LNCaP clone FGC (cell line): ENCODE measurements around the gene PHACTR3.

ENCODE experiments used
- DNase-seq: peaks from one replicate; pipeline ENCODE4 v3.0.0-alpha.2; 2011; ENCODE audit warnings: low read depth
- H3K4me3 ChIP-seq: 2 replicates; pipeline ENCODE4 v1.5.1; 2011; ENCODE audit warnings: mild to moderate bottlenecking, low read depth, low read length, control low read depth
- TF ChIP-seq, protein P1 (sequence below): IDR thresholded peaks from 2 replicates; pipeline ENCODE4 v1.5.1; 2012; ENCODE audit warnings: mild to moderate bottlenecking; ENCODE audit not compliant: control insufficient read depth, insufficient read depth; ENCODE audit errors: extremely low read depth

PHACTR3 gene

DNA sequence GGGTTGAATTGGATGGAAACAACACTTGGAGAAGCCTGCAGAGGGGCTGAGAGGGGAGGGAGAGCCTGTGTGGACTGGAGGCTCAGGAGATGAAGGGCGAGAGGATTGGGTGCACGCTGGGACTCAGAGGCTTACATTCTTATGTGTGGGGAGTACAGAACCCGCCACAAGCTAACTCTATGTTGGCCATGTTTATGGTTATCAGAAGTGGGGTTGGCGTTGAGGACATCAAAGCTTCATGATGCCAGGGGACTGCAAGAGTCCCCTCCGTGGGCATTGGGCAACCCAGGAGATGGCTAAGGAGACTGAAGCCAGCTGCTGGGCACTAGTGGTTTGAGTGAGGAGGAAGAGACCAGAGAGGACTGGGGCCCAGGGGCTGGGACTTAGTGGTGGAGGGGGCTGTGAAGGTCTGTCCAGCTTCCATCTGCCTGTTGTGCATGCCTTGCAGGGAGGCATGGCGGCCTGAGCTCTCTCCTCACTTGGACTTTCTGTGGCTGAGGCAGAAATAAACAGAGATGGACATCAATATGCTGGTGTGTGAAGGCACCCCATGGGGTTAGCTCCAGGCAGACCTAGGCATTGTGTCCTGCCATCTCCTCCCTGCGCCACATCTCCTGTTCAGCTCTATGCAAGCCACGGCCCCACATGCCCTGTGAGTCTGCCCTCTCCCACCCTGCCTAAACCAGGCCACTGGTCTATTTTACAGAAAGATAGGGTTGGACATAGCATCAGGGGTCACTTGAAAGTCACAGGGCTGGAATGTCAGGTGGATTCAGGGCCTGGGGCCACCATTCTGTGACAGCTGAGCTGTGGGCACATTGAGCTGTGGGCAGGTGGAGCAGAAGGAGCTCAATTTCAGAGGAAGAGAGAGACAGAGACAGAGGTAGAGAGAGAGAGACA, 61.6 kb downstream of the PHACTR3 start:
- no peak overlapping the region for H3K4me3 ChIP-seq
- DNase-seq, result no peak
- TF ChIP-seq, protein P1, sequence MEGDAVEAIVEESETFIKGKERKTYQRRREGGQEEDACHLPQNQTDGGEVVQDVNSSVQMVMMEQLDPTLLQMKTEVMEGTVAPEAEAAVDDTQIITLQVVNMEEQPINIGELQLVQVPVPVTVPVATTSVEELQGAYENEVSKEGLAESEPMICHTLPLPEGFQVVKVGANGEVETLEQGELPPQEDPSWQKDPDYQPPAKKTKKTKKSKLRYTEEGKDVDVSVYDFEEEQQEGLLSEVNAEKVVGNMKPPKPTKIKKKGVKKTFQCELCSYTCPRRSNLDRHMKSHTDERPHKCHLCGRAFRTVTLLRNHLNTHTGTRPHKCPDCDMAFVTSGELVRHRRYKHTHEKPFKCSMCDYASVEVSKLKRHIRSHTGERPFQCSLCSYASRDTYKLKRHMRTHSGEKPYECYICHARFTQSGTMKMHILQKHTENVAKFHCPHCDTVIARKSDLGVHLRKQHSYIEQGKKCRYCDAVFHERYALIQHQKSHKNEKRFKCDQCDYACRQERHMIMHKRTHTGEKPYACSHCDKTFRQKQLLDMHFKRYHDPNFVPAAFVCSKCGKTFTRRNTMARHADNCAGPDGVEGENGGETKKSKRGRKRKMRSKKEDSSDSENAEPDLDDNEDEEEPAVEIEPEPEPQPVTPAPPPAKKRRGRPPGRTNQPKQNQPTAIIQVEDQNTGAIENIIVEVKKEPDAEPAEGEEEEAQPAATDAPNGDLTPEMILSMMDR, result no peak

GRCh38 chr20:59666586-59666985, 62.2 kb downstream of the PHACTR3 start:
- TF ChIP-seq, protein P1, result no peak
- H3K4me3 ChIP-seq, result no peak overlapping the region
- DNase-seq, result no peak

- DNase-seq, result no peak
- TF ChIP-seq, protein P1, result no peak
- H3K4me3 ChIP-seq, result no peak overlapping the region
These were observed 62.8 kb downstream of the PHACTR3 start for GRCh38 chr20:59667131-59667530.

- TF ChIP-seq, protein P1, result no peak
- no peak overlapping the region for H3K4me3 ChIP-seq
- no peak for DNase-seq
These were observed 63.7 kb downstream of the PHACTR3 start for GRCh38 chr20:59667981-59668515.

- no peak overlapping the region for H3K4me3 ChIP-seq
- TF ChIP-seq, protein P1, result no peak
- no peak for DNase-seq
These were observed 64.8 kb downstream of the PHACTR3 start for GRCh38 chr20:59668926-59669850.

DNA sequence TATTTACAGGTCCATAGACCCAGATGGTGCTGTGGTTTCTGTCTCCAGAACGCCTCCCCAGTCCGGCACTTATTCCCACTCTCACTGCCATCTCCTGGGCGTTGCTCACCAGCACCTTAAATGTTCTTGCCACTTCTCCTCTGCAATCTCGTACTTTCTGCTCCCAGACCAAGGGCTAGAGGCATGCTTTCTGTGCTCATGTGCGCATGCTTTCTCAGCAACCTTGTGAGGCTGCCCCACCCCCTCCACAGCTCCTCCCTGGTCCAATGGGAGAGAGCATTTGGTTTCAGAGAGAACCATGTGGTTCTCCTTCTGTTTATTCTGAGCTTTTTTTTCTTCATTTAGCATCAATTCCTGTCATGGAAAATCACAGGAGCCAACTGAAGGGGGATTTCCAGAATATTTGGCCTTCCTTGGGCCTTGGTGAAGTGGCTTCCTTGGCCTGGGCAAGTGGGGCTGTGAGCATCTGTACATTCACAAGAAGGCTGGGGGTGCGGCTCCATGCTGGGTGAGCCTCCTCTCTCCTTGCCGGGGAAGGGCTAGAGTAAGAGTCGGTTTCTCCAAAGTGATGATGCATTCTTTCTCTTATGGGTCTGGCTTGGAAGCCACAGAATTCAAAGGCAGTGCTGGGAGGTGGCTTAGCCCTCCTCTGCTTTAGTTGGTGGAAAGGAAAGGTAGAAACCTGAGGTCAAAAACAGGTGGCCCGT, 66.6 kb downstream of the PHACTR3 start:
- H3K4me3 ChIP-seq, result no peak overlapping the region
- TF ChIP-seq, protein P1, result no peak
- DNase-seq, result no peak
